ENCODE data around the gene PFKFB2. TPM values are rescaled to one million over a fixed set of nuclear protein-coding genes. Genes with fewer than 3 reads are reported as not detected.

The PFKFB2 gene
- total RNA-seq, 1 donor from 2014 or later: 10.1 TPM

DNA sequence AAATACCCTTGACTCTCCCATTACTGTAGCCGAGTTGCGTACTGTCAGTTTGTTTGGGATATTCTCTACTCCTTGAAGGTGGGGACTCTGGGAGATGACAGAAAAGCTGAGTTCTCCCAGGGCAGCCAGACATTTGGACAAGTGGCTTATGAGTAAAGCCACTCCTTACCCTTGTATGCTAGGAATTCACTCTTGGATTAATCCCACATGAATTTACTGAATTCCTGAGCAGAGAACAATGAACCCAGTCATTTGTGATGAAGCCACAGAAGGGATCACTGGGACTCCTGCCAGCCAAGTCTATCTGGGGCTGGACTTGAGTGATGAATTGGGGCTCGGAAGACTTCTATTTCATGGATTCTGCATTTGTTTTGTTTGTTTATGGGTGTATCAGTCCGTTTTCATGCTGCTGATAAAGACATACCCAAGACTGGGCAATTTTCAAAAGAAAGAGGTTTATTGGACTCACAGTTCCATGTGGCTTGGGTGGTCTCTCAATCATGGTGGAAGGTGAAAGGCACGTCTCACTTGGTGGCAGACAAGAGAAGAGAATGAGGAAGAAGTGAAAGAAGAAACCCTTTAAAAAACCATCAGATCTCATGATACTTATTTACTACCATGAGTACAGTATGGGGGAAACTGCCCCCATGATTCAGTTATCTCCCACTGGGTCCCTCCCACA lies 45.6 kb upstream of the PFKFB2 start:
- TF ChIP-seq, protein P1, sequence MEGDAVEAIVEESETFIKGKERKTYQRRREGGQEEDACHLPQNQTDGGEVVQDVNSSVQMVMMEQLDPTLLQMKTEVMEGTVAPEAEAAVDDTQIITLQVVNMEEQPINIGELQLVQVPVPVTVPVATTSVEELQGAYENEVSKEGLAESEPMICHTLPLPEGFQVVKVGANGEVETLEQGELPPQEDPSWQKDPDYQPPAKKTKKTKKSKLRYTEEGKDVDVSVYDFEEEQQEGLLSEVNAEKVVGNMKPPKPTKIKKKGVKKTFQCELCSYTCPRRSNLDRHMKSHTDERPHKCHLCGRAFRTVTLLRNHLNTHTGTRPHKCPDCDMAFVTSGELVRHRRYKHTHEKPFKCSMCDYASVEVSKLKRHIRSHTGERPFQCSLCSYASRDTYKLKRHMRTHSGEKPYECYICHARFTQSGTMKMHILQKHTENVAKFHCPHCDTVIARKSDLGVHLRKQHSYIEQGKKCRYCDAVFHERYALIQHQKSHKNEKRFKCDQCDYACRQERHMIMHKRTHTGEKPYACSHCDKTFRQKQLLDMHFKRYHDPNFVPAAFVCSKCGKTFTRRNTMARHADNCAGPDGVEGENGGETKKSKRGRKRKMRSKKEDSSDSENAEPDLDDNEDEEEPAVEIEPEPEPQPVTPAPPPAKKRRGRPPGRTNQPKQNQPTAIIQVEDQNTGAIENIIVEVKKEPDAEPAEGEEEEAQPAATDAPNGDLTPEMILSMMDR (IDR thresholded peaks at IDR 0.05): no peak
- H3K27ac Mint-ChIP-seq: no peak overlapping the region
- ATAC-seq (ENCODE audit: low read depth): no peak
- peaks cover 20% of the 10 kb centered on the region for H3K27me3 Mint-ChIP-seq
- no peaks in the 10 kb centered on the region for H3K36me3 Mint-ChIP-seq (ENCODE audit: low read depth)
- no peak for DNase-seq
- H3K9me3 Mint-ChIP-seq: no peaks in the 10 kb centered on the region
- POLR2A ChIA-PET: no interaction called here
- intact Hi-C loops (cut with micrococcal nuclease): loop anchor here (5.0 kb wide), 1 partner anchor 70 kb away; no protein-coding TSS in a partner anchor
- no peak overlapping the region for H3K4me3 Mint-ChIP-seq
- CTCF ChIA-PET: no interaction called here
- H3K4me1 Mint-ChIP-seq: peaks cover 2% of the 10 kb centered on the region

DNA sequence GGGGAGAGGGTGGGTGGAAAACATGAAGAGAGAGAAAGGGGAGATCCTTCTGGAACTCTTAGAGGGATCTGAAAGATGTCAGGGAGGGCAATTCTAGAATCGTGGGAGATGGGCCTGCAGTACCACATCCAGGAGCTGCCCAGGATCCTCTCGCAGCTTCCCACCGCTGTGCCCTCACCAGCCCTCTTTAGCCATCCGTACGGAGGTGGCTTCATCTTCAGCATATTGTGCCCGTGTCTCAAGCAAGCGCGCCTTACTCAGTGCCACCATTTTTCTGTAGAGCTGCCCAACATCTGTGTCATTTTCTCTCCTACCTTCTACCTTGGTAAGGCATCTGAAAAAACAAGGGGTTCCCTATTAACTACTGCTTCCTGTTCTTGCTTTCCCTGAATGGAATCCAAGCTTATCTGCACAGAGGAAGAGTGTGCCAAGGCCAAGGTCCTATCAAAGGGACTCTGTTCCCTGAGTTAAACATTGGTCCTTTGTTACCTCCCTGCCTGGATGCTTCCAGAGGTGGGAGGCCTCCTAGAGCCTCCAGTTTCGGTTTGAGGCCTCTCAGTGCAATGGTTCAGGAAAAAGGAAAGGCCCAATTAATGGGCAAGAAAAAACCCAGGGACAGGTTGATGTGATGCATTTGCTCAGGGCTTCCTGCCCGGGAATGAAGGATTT lies 43.8 kb upstream of the PFKFB2 start:
- no peak for ATAC-seq (ENCODE audit: low read depth)
- POLR2A ChIA-PET: no interaction called here
- intact Hi-C loops (cut with micrococcal nuclease): loop anchor here (5.0 kb wide), 1 partner anchor 68 kb away; no protein-coding TSS in a partner anchor
- no peak overlapping the region for H3K4me3 Mint-ChIP-seq
- CTCF ChIA-PET: no interaction called here
- no peak overlapping the region for H3K27ac Mint-ChIP-seq
- H3K4me1 Mint-ChIP-seq: peaks cover 2% of the 10 kb centered on the region
- TF ChIP-seq, protein P1 (IDR thresholded peaks at IDR 0.05): no peak
- H3K36me3 Mint-ChIP-seq (ENCODE audit: low read depth): no peaks in the 10 kb centered on the region
- DNase-seq: no peak
- peaks cover 25% of the 10 kb centered on the region for H3K27me3 Mint-ChIP-seq
- H3K9me3 Mint-ChIP-seq: no peaks in the 10 kb centered on the region

GRCh38 chr1:207009945-207010344 lies 43.1 kb upstream of the PFKFB2 start:
- ATAC-seq (ENCODE audit: low read depth): no peak
- Mint-ChIP-seq H3K27ac (no peak overlapping the region), H3K27me3 (peaks cover 25% of the 10 kb centered on the region), H3K4me3 (no peak overlapping the region), H3K4me1 (no peaks in the 10 kb centered on the region), H3K9me3 (no peaks in the 10 kb centered on the region), H3K36me3 (ENCODE audit: low read depth) (no peaks in the 10 kb centered on the region)
- ChIA-PET POLR2A (no interaction called here), CTCF (no interaction called here)
- DNase-seq: no peak
- intact Hi-C loops (cut with micrococcal nuclease): loop anchor here (5.0 kb wide), 1 partner anchor 67 kb away; no protein-coding TSS in a partner anchor
- TF ChIP-seq, protein P1 (IDR thresholded peaks at IDR 0.05): no peak

- ATAC-seq (ENCODE audit: low read depth): no peak
- Mint-ChIP-seq H3K4me3 (no peak overlapping the region), H3K27ac (no peak overlapping the region), H3K36me3 (ENCODE audit: low read depth) (no peaks in the 10 kb centered on the region), H3K4me1 (no peaks in the 10 kb centered on the region), H3K9me3 (no peaks in the 10 kb centered on the region), H3K27me3 (peaks cover 22% of the 10 kb centered on the region)
- intact Hi-C loops (cut with micrococcal nuclease): no loop called here
- TF ChIP-seq, protein P1 (IDR thresholded peaks at IDR 0.05): no peak
- no peak for DNase-seq
- ChIA-PET CTCF (no interaction called here), POLR2A (no interaction called here)
Measured at GRCh38 chr1:207010726-207011125, 42.3 kb upstream of the PFKFB2 start.

DNA sequence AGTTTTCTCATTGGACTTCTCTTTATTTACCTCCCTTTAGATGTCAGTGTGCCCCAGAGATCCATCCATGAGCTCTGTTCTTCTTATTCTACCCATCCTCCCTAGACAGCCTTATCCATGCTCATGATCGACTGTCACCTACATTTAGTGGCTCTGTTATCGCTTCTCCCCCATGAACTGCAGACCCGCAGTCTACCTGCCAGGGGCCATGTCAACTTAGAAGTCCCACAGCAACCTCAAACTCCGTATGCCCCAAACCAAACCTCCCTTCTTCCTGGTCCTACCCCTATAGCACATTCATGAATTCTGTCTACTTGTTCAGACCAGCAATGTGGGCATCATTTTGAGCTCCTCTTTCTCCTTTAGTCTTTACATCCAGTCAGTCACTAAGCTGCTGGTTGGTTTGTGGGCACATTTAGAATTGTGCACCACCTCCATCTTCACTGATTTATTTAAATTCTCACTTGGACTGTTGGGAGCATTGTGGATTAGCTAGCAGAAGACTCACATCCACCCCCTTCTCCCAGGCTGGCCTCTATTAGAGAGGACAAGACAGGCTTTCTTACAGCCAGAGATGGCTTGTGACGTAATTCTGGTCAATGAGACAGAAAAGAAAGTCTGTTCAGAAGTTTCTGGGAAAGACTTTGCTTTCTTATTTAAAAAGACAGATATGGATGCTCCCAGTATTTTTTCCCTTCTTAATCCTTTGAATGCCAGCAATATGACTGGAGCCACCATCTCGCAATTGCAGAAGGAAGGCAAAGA lies 39.6 kb upstream of the PFKFB2 start:
- no peaks in the 10 kb centered on the region for H3K4me1 Mint-ChIP-seq
- POLR2A ChIA-PET: no interaction called here
- H3K4me3 Mint-ChIP-seq: no peak overlapping the region
- DNase-seq (no peak), ATAC-seq (ENCODE audit: low read depth) (no peak)
- CTCF ChIA-PET: no interaction called here
- no peak overlapping the region for H3K27ac Mint-ChIP-seq
- intact Hi-C loops (cut with micrococcal nuclease): no loop called here
- H3K36me3 Mint-ChIP-seq (ENCODE audit: low read depth): no peaks in the 10 kb centered on the region
- TF ChIP-seq, protein P1 (IDR thresholded peaks at IDR 0.05): no peak
- no peaks in the 10 kb centered on the region for H3K9me3 Mint-ChIP-seq
- H3K27me3 Mint-ChIP-seq: peaks cover 17% of the 10 kb centered on the region

All from activated B cell treated with CpG ODN at 0.5 μM for 24 hours (primary cell).